IMR-90 (cell line): ENCODE measurements around the gene C10orf88. TPM values are rescaled to one million over a fixed set of nuclear protein-coding genes. Genes with fewer than 3 reads are reported as not detected.

Source experiments
- ATAC-seq: fragments of 200-7000 bp; cut with Tn5 transposase; 2 replicates; pipeline ENCODE4 v1.9.1; 2020; ENCODE audit warnings: low read depth, mild to moderate bottlenecking, moderate library complexity
- BruUV-seq: library from RNA; stranded (reverse); fragments of 400-500 nt; replicated peaks from 2 replicates; lab custom pipeline; 2021; lab: Mats Ljungman, UMichigan
- CTCF ChIA-PET: fragments of 300-600 bp; formaldehyde crosslinking; extraction: SDS; loops from one replicate; lab custom pipeline; 2021; ENCODE audit warnings: antibody characterized with exemption; lab: Yijun Ruan, JAX
- POLR2A ChIA-PET: fragments of 300-600 bp; sonication (Branson Sonifier 250); formaldehyde crosslinking; loops from one replicate; lab custom pipeline; 2022; ENCODE audit warnings: antibody characterized with exemption; ENCODE audit not compliant: unreplicated experiment; lab: Charles Lee
- DNase-seq: peaks from one replicate; pipeline ENCODE4 v3.0.0; 2013
- H2AFZ ChIP-seq: replicated peaks from 2 replicates; pipeline ENCODE3; 2013; ENCODE audit warnings: low read length, mild to moderate bottlenecking; ENCODE audit not compliant: poor library complexity
- H2AK5ac ChIP-seq: 2 replicates; pipeline ENCODE4 v1.6.1; 2013; ENCODE audit warnings: low read depth, low read length, inconsistent platforms
- H2AK9ac ChIP-seq: replicated peaks from 2 replicates; pipeline ENCODE3; 2013; ENCODE audit warnings: mild to moderate bottlenecking, low read depth, low read length, moderate library complexity; ENCODE audit not compliant: poor library complexity
- H2BK120ac ChIP-seq: 2 replicates; pipeline ENCODE4 v1.6.1; 2013; ENCODE audit warnings: low read depth, low read length, inconsistent platforms
- H2BK15ac ChIP-seq: 3 replicates; pipeline ENCODE4 v1.6.1; 2013; ENCODE audit warnings: low read depth, low read length, inconsistent platforms
- H2BK20ac ChIP-seq: 2 replicates; pipeline ENCODE4 v1.6.1; 2013; ENCODE audit warnings: low read depth, mild to moderate bottlenecking, inconsistent platforms, low read length, moderate library complexity
- H2BK5ac ChIP-seq: 2 replicates; pipeline ENCODE4 v1.6.1; 2013; ENCODE audit warnings: mild to moderate bottlenecking, low read depth, low read length, inconsistent platforms; ENCODE audit not compliant: poor library complexity, severe bottlenecking
- H3K14ac ChIP-seq: replicated peaks from 2 replicates; pipeline ENCODE4 v1.6.1; 2013; ENCODE audit warnings: low read depth, low read length, inconsistent platforms
- H3K18ac ChIP-seq: 2 replicates; pipeline ENCODE4 v1.6.1; 2013; ENCODE audit warnings: low read depth, low read length, control low read depth
- H3K23ac ChIP-seq: 2 replicates; pipeline ENCODE4 v1.6.1; 2013; ENCODE audit warnings: low read depth, low read length, inconsistent platforms
- H3K27ac ChIP-seq: 2 replicates; pipeline ENCODE4 v1.5.1; 2013; ENCODE audit warnings: mild to moderate bottlenecking, control low read depth, low read length; ENCODE audit not compliant: insufficient read depth
- H3K27me3 ChIP-seq: 2 replicates; pipeline ENCODE4 v1.6.1; 2013; ENCODE audit warnings: low read length; ENCODE audit not compliant: control insufficient read depth, insufficient read depth
- H3K36me3 ChIP-seq: 2 replicates; pipeline ENCODE4 v1.6.1; 2013; ENCODE audit warnings: low read length, mixed read lengths; ENCODE audit not compliant: control insufficient read depth, insufficient read depth
- H3K4ac ChIP-seq: 2 replicates; pipeline ENCODE4 v1.6.1; 2013; ENCODE audit warnings: low read depth, low read length, inconsistent platforms
- H3K4me1 ChIP-seq: 2 replicates; pipeline ENCODE4 v1.6.1; 2013; ENCODE audit warnings: low read length, mixed read lengths; ENCODE audit not compliant: control insufficient read depth, insufficient read depth
- H3K4me2 ChIP-seq: 2 replicates; pipeline ENCODE4 v1.6.1; 2013; ENCODE audit warnings: low read depth, mild to moderate bottlenecking, control low read depth, low read length, moderate library complexity
- H3K4me3 ChIP-seq: 2 replicates; pipeline ENCODE4 v1.5.1; 2013; ENCODE audit warnings: low read depth, mild to moderate bottlenecking, control low read depth, low read length, moderate library complexity; ENCODE audit not compliant: insufficient read depth
- H3K56ac ChIP-seq: 2 replicates; pipeline ENCODE4 v1.6.1; 2013; ENCODE audit warnings: low read length, inconsistent platforms; ENCODE audit not compliant: insufficient read depth; ENCODE audit errors: extremely low read depth
- H3K79me1 ChIP-seq, 2 experiments: 2 replicates each; pipeline ENCODE4 v1.6.1; 2013; ENCODE audit warnings: low read length in 2 of 2, inconsistent platforms in 1 of 2, low read depth in 1 of 2
- H3K9ac ChIP-seq: 2 replicates; pipeline ENCODE4 v1.6.1; 2013; ENCODE audit warnings: low read depth, low read length, control low read depth
- H3K9me1 ChIP-seq: 2 replicates; pipeline ENCODE4 v1.6.1; 2013; ENCODE audit warnings: low read length, inconsistent platforms; ENCODE audit not compliant: insufficient read depth
- H3K9me3 ChIP-seq: 2 replicates; pipeline ENCODE4 v1.6.1; 2013; ENCODE audit warnings: low read length; ENCODE audit not compliant: control insufficient read depth, insufficient read depth
- H4K20me1 ChIP-seq: 2 replicates; pipeline ENCODE4 v1.6.1; 2013; ENCODE audit warnings: low read length, inconsistent platforms; ENCODE audit not compliant: insufficient read depth
- H4K5ac ChIP-seq: 2 replicates; pipeline ENCODE4 v1.6.1; 2013; ENCODE audit warnings: mild to moderate bottlenecking, low read depth, low read length, control low read depth
- H4K8ac ChIP-seq, 2 experiments: 2 replicates each; pipeline ENCODE4 v1.6.1; 2013; ENCODE audit warnings: low read depth in 2 of 2, low read length in 2 of 2, control low read depth in 1 of 2, inconsistent platforms in 1 of 2
- H4K91ac ChIP-seq: 2 replicates; pipeline ENCODE4 v1.6.1; 2013; ENCODE audit warnings: low read depth, low read length, inconsistent platforms; ENCODE audit not compliant: insufficient read depth
- BHLHE40 ChIP-seq: fragments of 150-350 bp; IDR thresholded peaks from 2 replicates; pipeline ENCODE4 v1.6.1; 2016; ENCODE audit warnings: mild to moderate bottlenecking, low read depth, low read length
- CEBPB ChIP-seq: IDR thresholded peaks from 2 replicates; pipeline ENCODE4 v1.6.1; 2012; ENCODE audit warnings: low read depth, low read length, improper control_type of control experiment
- CHD1 ChIP-seq: IDR thresholded peaks from 2 replicates; pipeline ENCODE4 v1.6.1; 2012; ENCODE audit warnings: low read depth, low read length, improper control_type of control experiment
- CTCF ChIP-seq: conservative IDR thresholded peaks from 2 replicates; pipeline ENCODE4 v1.5.1; 2012; ENCODE audit warnings: mild to moderate bottlenecking, low read depth, low read length, improper control_type of control experiment
- FOS ChIP-seq: fragments of 150-350 bp; IDR thresholded peaks from 2 replicates; pipeline ENCODE4 v1.6.1; 2016; ENCODE audit warnings: low read depth, low read length
- MAZ ChIP-seq: IDR thresholded peaks from 2 replicates; pipeline ENCODE4 v1.6.1; 2012; ENCODE audit warnings: low read depth, mild to moderate bottlenecking, low read length, improper control_type of control experiment, moderate library complexity, borderline replicate concordance
- MXI1 ChIP-seq: IDR thresholded peaks from 2 replicates; pipeline ENCODE4 v1.6.1; 2012; ENCODE audit warnings: low read depth, mild to moderate bottlenecking, low read length, moderate library complexity, borderline replicate concordance
- NFE2L2 ChIP-seq: fragments of 150-350 bp; IDR thresholded peaks from 2 replicates; pipeline ENCODE4 v1.6.1; 2016; ENCODE audit warnings: low read depth, mild to moderate bottlenecking, low read length
- POLR2A ChIP-seq: IDR thresholded peaks from 2 replicates; pipeline ENCODE4 v1.6.1; 2012; ENCODE audit warnings: mild to moderate bottlenecking, low read depth, low read length
- RAD21 ChIP-seq: IDR thresholded peaks from 2 replicates; pipeline ENCODE4 v1.6.1; 2012; ENCODE audit warnings: low read length, improper control_type of control experiment
- RCOR1 ChIP-seq: IDR thresholded peaks from 2 replicates; pipeline ENCODE4 v1.6.1; 2012; ENCODE audit warnings: mild to moderate bottlenecking, low read length, improper control_type of control experiment; ENCODE audit not compliant: insufficient replicate concordance
- RFX5 ChIP-seq: IDR thresholded peaks from 2 replicates; pipeline ENCODE4 v1.8.0; 2012; ENCODE audit warnings: low read depth, mild to moderate bottlenecking, low read length, moderate library complexity
- SMC3 ChIP-seq: fragments of 150-350 bp; IDR thresholded peaks from 2 replicates; pipeline ENCODE4 v1.6.1; 2016; ENCODE audit warnings: low read depth, mild to moderate bottlenecking, antibody characterized with exemption, low read length, moderate library complexity
- USF2 ChIP-seq: fragments of 150-350 bp; IDR thresholded peaks from 2 replicates; pipeline ENCODE4 v1.6.1; 2017; ENCODE audit warnings: mild to moderate bottlenecking, antibody characterized with exemption, low read length, low read depth
- WGBS, 2 experiments: methylation state at CpG; one replicate each; pipeline versions ENCODE4 v1.1.5 to v1.1.7; 2013; ENCODE audit warnings: missing lambda C conversion rate in 2 of 2; ENCODE audit not compliant: insufficient read length in 1 of 2; ENCODE audit errors: extremely low coverage in 2 of 2; 5-methylcytosine and 5-hydroxymethylcytosine counted together
- dilution Hi-C: fragments of 300-500 bp; cut with HindIII; formaldehyde crosslinking; loops from one replicate; pipeline ENCODE4 v1.14.3; 2018; ENCODE audit warnings: low sequenced_read_pairs; ENCODE audit not compliant: unreplicated experiment
- in situ Hi-C: fragments of 300-500 bp; cut with MboI; formaldehyde crosslinking; loops from 3 replicates; pipeline ENCODE4 v1.14.3; 2019; ENCODE audit warnings: low sequenced_read_pairs, inconsistent platforms, mixed read lengths
- intact Hi-C: fragments of 100-400 bp; cut with micrococcal nuclease; formaldehyde crosslinking; loops from 2 replicates; pipeline ENCODE4 v1.10.0; 2022
- polyA plus RNA-seq, 3 experiments: library from polyadenylated mRNA; depleted of rRNA; stranded (reverse); fragments of >200 nt; gene quantifications; 2 replicates each; pipeline ENCODE4 v1.2.3, GENCODE V29; 2012; ENCODE audit warnings: low replicate concordance in 1 of 3
- total RNA-seq: library from RNA; depleted of rRNA; stranded (reverse); fragments of >200 nt; gene quantifications from 2 replicates; pipeline ENCODE4 v1.2.3, GENCODE V29; 2012

C10orf88 gene
- total and polyA plus RNA-seq, 2 of the 4 experiments (the other 2 are of a cell fraction), result 5.9 to 12.2 TPM

GRCh38 chr10:122939856-122940543 lies 14.0 kb downstream of the C10orf88 start:
- WGBS, 2 experiments, result no CpG with 5 or more reads among the region's 1 CpG
- Histone ChIP-seq H2BK20ac (0 out of 2 replicates have a peak overlapping the region, but pooled peaks have one; percentile 32), H3K18ac (peak overlapping the region; percentile 28; the same call in 1 of the 2 replicates), H3K14ac (no peak overlapping the region), H3K23ac (no peak overlapping the region), H3K4me2 (peak overlapping the region; percentile 55; the same call in 1 of the 2 replicates), H3K79me1 (peaks cover 11 to 15% of the 10 kb centered on the region in 2 experiments; a peak in 3 of 4 replicates), H3K27ac (no peak overlapping the region), H3K4me3 (no peak overlapping the region), H3K9me3 (no peaks in the 10 kb centered on the region), H4K20me1 (no peaks in the 10 kb centered on the region), H3K27me3 (no peaks in the 10 kb centered on the region), H4K5ac (no peak overlapping the region), H2AK9ac (no peak overlapping the region), H2AFZ (no peak overlapping the region), H2BK120ac (0 out of 2 replicates have a peak overlapping the region, but pooled peaks have one; percentile 61), H3K36me3 (peaks cover 9% of the 10 kb centered on the region), H2BK5ac (peak overlapping the region; percentile 94), H4K8ac (peak overlapping the region in 1 of 2 experiments; percentile 86; a peak in 2 of 4 replicates), H2BK15ac (no peak overlapping the region), H3K4me1 (peaks cover 4% of the 10 kb centered on the region), H3K9me1 (no peaks in the 10 kb centered on the region), H3K4ac (no peak overlapping the region), H2AK5ac (no peak overlapping the region), H3K9ac (no peak overlapping the region), H3K56ac (peak overlapping the region; percentile 17; the same call in 1 of the 2 replicates), H4K91ac (no peak overlapping the region)
- ATAC-seq (peak; percentile 82), DNase-seq (peak; percentile 91)
- dilution Hi-C loops (no loop called here), intact Hi-C loops (loop anchor here (5.0 kb wide), 1 partner anchor 78 kb away; no protein-coding TSS in a partner anchor), in situ Hi-C loops (no loop called here)
- BruUV-seq, result no TSS peak
- ChIA-PET CTCF (interaction anchor here (0.6 to 1.2 kb wide), 2 partner anchors 9 to 80 kb away, joined by 3 to 5 read pairs; no protein-coding TSS in a partner anchor), POLR2A (no interaction called here)
- TF ChIP-seq POLR2A, result no peak
- TF ChIP-seq MXI1, result no peak
- no peak for TF ChIP-seq USF2
- no peak for TF ChIP-seq RCOR1
- no peak for TF ChIP-seq CTCF
- no peak; the same call in 1 of the 2 replicates for TF ChIP-seq FOS
- TF ChIP-seq CHD1, result no peak
- TF ChIP-seq CEBPB, result no peak
- TF ChIP-seq SMC3, result no peak
- TF ChIP-seq BHLHE40, result no peak
- no peak for TF ChIP-seq MAZ
- TF ChIP-seq NFE2L2, result no peak
- no peak for TF ChIP-seq RFX5
- no peak for TF ChIP-seq RAD21
